HEK293 (cell line): ENCODE data around the gene CLIP1.

Experiments used
- KLF7 ChIP-seq: fragments of 450-650 bp; formaldehyde crosslinking; IDR thresholded peaks from 2 replicates; pipeline ENCODE4 v1.5.1; 2016; ENCODE audit warnings: missing biosample characterization, missing genetic modification characterization, borderline replicate concordance
- PRDM4 ChIP-seq: fragments of 450-650 bp; formaldehyde crosslinking; IDR thresholded peaks from 2 replicates; pipeline ENCODE4 v1.5.1; 2017; ENCODE audit warnings: missing biosample characterization, missing genetic modification characterization
- SCRT1 ChIP-seq: fragments of 450-650 bp; formaldehyde crosslinking; IDR thresholded peaks from 2 replicates; pipeline ENCODE4 v1.5.1; 2016; ENCODE audit warnings: missing biosample characterization, missing genetic modification characterization, borderline replicate concordance
- SETDB1 ChIP-seq: IDR thresholded peaks from one replicate; pipeline ENCODE4 v1.6.1; 2017; ENCODE audit warnings: mild to moderate bottlenecking, low read length, moderate library complexity, mixed read lengths; ENCODE audit not compliant: insufficient read length
- SP3 ChIP-seq: fragments of 450-650 bp; formaldehyde crosslinking; IDR thresholded peaks from 2 replicates; pipeline ENCODE4 v1.5.1; 2016; ENCODE audit warnings: missing biosample characterization, missing genetic modification characterization
- TRIM28 ChIP-seq: IDR thresholded peaks from 2 replicates; pipeline ENCODE4 v1.6.1; 2011; ENCODE audit warnings: low read length, control low read depth, borderline replicate concordance
- YY2 ChIP-seq: fragments of 450-650 bp; formaldehyde crosslinking; IDR thresholded peaks from 2 replicates; pipeline ENCODE4 v1.5.1; 2016; ENCODE audit warnings: missing biosample characterization, missing genetic modification characterization
- ZEB2 ChIP-seq: fragments of 450-650 bp; formaldehyde crosslinking; IDR thresholded peaks from 2 replicates; pipeline ENCODE4 v1.5.1; 2016; ENCODE audit warnings: missing biosample characterization, missing genetic modification characterization
- ZFP69B ChIP-seq: fragments of 450-650 bp; formaldehyde crosslinking; IDR thresholded peaks from 2 replicates; pipeline ENCODE4 v1.5.1; 2016; ENCODE audit warnings: missing biosample characterization, missing genetic modification characterization
- ZNF138 ChIP-seq: fragments of 450-650 bp; formaldehyde crosslinking; IDR thresholded peaks from 2 replicates; pipeline ENCODE4 v1.5.1; 2016; ENCODE audit warnings: missing biosample characterization, missing genetic modification characterization, borderline replicate concordance
- ZNF2 ChIP-seq: fragments of 450-650 bp; formaldehyde crosslinking; IDR thresholded peaks from 2 replicates; pipeline ENCODE4 v1.5.1; 2016; ENCODE audit warnings: missing biosample characterization, missing genetic modification characterization
- ZNF292 ChIP-seq: fragments of 450-650 bp; formaldehyde crosslinking; IDR thresholded peaks from 2 replicates; pipeline ENCODE4 v1.5.1; 2016; ENCODE audit warnings: low read depth, missing biosample characterization, missing genetic modification characterization, borderline replicate concordance
- ZNF354C ChIP-seq: fragments of 450-650 bp; formaldehyde crosslinking; IDR thresholded peaks from 2 replicates; pipeline ENCODE4 v1.5.1; 2016; ENCODE audit warnings: missing biosample characterization, missing genetic modification characterization, low read depth, borderline replicate concordance
- ZNF426 ChIP-seq: fragments of 450-650 bp; formaldehyde crosslinking; IDR thresholded peaks from 2 replicates; pipeline ENCODE4 v1.5.1; 2017; ENCODE audit warnings: missing biosample characterization, missing genetic modification characterization, mild to moderate bottlenecking, inconsistent platforms, moderate library complexity
- ZNF449 ChIP-seq: fragments of 450-650 bp; formaldehyde crosslinking; IDR thresholded peaks from 2 replicates; pipeline ENCODE4 v1.5.1; 2017; ENCODE audit warnings: missing biosample characterization, mild to moderate bottlenecking, missing genetic modification characterization, moderate library complexity
- ZNF549 ChIP-seq: fragments of 450-650 bp; IDR thresholded peaks from 2 replicates; pipeline ENCODE4 v1.5.1; 2018; ENCODE audit warnings: missing biosample characterization, missing genetic modification characterization, mild to moderate bottlenecking, inconsistent platforms, moderate library complexity
- ZNF660 ChIP-seq: fragments of 450-650 bp; IDR thresholded peaks from 2 replicates; pipeline ENCODE4 v1.5.1; 2018; ENCODE audit warnings: missing biosample characterization, mild to moderate bottlenecking, missing genetic modification characterization
- ZNF701 ChIP-seq: fragments of 450-650 bp; formaldehyde crosslinking; IDR thresholded peaks from 2 replicates; pipeline ENCODE4 v1.5.1; 2016; ENCODE audit warnings: missing biosample characterization, missing genetic modification characterization
- ZNF830 ChIP-seq: fragments of 450-650 bp; IDR thresholded peaks from 2 replicates; pipeline ENCODE4 v1.5.0; 2018; ENCODE audit warnings: missing biosample characterization, missing genetic modification characterization, low read depth, mild to moderate bottlenecking, moderate library complexity
- ZSCAN23 ChIP-seq: fragments of 450-650 bp; formaldehyde crosslinking; IDR thresholded peaks from 2 replicates; pipeline ENCODE4 v1.5.1; 2016; ENCODE audit warnings: missing biosample characterization, missing genetic modification characterization
- ZXDB ChIP-seq: fragments of 450-650 bp; formaldehyde crosslinking; IDR thresholded peaks from 2 replicates; pipeline ENCODE4 v1.5.1; 2016; ENCODE audit warnings: missing biosample characterization, missing genetic modification characterization
- TF ChIP-seq, protein P1 (sequence below): fragments of 450-650 bp; formaldehyde crosslinking; IDR thresholded peaks from 2 replicates; pipeline ENCODE4 v1.5.0; 2017; ENCODE audit warnings: missing biosample characterization, missing genetic modification characterization, borderline replicate concordance
- TF ChIP-seq, protein P2 (sequence below): fragments of 450-650 bp; formaldehyde crosslinking; IDR thresholded peaks from 2 replicates; pipeline ENCODE4 v1.5.1; 2017; ENCODE audit warnings: missing biosample characterization, missing genetic modification characterization
- TF ChIP-seq, protein P3 (sequence below): fragments of 450-650 bp; formaldehyde crosslinking; IDR thresholded peaks from 2 replicates; pipeline ENCODE4 v1.5.1; 2016; ENCODE audit warnings: missing biosample characterization, missing genetic modification characterization

Gene CLIP1

DNA sequence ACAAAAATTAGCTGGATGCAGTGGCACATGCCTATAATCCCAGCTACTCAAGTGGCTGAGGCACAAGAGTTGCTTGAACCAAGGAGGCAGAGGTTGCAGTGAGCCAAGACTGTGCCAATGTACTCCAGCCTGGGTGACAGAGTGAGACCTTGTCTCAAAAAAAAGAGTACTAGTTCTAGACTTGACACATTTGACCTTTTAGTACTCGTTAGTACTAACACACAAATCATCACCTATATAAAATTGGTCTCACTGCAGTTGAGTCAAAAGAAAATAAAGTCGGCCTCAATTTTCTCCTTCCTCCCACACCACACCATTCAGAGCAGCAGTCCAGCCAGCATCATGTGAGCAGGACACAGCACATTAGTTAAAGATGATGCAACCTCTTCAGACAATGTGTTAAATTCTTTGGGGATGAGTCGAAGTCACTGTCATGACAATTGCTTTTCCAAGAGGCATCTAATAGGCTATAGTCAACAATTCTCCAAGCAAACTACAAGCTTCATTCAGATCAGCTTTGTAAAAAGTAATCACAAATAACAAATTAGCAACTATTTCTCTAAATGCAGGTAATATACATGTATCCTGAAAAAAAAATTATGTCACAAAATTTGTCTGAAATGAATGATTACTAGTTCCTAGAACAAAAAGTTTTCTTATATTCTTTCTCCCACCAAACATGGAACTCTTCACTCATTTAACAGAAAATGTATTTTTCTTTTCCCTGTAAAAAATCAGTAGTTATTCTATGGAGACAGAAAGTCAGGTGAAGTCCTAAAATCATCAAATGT lies 55.6 kb downstream of the CLIP1 start (continued):
- TF ChIP-seq ZNF830 (tag by site-specific recombination) (no peak), ZNF354C (no peak), ZEB2 (tag by site-specific recombination) (peak; percentile 89), ZNF449 (tag by site-specific recombination) (no peak), ZNF660 (0 out of 2 replicates have a peak, but pooled peaks have one; percentile 21), ZNF138 (tag by site-specific recombination) (no peak), ZFP69B (tag by site-specific recombination) (0 out of 2 replicates have a peak, but pooled peaks have one; percentile 36), ZSCAN23 (no peak), ZNF549 (tag by site-specific recombination) (no peak), SP3 (tag by site-specific recombination) (peak; percentile 22; the same call in 1 of the 2 replicates), ZNF701 (tag by site-specific recombination) (no peak), SCRT1 (tag by site-specific recombination) (no peak), SETDB1 (no peak), ZNF2 (no peak), ZXDB (0 out of 2 replicates have a peak, but pooled peaks have one; percentile 21), PRDM4 (tag by site-specific recombination) (no peak), ZNF292 (tag by site-specific recombination) (no peak), ZNF426 (tag by site-specific recombination) (no peak), TRIM28 (no peak), YY2 (tag by site-specific recombination) (no peak), KLF7 (no peak)
- TF ChIP-seq, protein P1, sequence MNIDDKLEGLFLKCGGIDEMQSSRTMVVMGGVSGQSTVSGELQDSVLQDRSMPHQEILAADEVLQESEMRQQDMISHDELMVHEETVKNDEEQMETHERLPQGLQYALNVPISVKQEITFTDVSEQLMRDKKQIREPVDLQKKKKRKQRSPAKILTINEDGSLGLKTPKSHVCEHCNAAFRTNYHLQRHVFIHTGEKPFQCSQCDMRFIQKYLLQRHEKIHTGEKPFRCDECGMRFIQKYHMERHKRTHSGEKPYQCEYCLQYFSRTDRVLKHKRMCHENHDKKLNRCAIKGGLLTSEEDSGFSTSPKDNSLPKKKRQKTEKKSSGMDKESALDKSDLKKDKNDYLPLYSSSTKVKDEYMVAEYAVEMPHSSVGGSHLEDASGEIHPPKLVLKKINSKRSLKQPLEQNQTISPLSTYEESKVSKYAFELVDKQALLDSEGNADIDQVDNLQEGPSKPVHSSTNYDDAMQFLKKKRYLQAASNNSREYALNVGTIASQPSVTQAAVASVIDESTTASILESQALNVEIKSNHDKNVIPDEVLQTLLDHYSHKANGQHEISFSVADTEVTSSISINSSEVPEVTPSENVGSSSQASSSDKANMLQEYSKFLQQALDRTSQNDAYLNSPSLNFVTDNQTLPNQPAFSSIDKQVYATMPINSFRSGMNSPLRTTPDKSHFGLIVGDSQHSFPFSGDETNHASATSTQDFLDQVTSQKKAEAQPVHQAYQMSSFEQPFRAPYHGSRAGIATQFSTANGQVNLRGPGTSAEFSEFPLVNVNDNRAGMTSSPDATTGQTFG (tag by site-specific recombination), result no peak
- TF ChIP-seq, protein P2, sequence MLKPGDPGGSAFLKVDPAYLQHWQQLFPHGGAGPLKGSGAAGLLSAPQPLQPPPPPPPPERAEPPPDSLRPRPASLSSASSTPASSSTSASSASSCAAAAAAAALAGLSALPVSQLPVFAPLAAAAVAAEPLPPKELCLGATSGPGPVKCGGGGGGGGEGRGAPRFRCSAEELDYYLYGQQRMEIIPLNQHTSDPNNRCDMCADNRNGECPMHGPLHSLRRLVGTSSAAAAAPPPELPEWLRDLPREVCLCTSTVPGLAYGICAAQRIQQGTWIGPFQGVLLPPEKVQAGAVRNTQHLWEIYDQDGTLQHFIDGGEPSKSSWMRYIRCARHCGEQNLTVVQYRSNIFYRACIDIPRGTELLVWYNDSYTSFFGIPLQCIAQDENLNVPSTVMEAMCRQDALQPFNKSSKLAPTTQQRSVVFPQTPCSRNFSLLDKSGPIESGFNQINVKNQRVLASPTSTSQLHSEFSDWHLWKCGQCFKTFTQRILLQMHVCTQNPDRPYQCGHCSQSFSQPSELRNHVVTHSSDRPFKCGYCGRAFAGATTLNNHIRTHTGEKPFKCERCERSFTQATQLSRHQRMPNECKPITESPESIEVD, result peak; percentile 63
- TF ChIP-seq, protein P3, sequence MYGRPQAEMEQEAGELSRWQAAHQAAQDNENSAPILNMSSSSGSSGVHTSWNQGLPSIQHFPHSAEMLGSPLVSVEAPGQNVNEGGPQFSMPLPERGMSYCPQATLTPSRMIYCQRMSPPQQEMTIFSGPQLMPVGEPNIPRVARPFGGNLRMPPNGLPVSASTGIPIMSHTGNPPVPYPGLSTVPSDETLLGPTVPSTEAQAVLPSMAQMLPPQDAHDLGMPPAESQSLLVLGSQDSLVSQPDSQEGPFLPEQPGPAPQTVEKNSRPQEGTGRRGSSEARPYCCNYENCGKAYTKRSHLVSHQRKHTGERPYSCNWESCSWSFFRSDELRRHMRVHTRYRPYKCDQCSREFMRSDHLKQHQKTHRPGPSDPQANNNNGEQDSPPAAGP (tag by site-specific recombination), result no peak
